SH-SY5Y (cell line): ENCODE data around the gene PTPRT.

Experiments used
- GATA2 ChIP-seq: IDR thresholded peaks from 2 replicates; pipeline ENCODE4 v1.6.1; 2011; ENCODE audit warnings: mild to moderate bottlenecking, low read depth, low read length
- GATA3 ChIP-seq: IDR thresholded peaks from 2 replicates; pipeline ENCODE4 v1.6.1; 2011; ENCODE audit warnings: low read depth, mild to moderate bottlenecking, low read length, moderate library complexity

DNA sequence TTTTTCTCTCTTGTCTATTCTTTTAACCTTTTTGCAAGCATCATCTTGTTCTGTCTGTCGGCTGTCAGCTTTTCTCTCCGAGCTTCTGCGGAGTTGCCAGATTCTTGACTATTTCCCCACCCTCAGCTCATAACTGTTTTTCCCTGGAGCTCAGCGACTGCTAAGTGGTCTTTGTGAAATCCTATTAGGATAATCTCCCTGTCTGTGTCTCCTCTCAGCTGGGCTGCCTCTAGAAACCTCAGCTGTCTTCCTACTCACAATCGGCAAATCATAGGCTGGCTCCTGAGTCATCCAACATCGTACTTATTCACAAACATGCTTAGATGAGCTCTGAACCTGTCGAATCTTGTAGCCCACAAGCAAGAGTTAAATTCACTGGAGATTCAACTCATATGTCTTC, 332.3 kb downstream of the PTPRT start:
- TF ChIP-seq GATA2 (no peak), GATA3 (no peak)
